ENCODE measurements around the gene FSTL5. TPM values are rescaled to one million over a fixed set of nuclear protein-coding genes. Genes with fewer than 3 reads are reported as not detected.

The FSTL5 gene
- total and polyA plus RNA-seq, 2 of the 8 experiments (the other 6 are each of a cell fraction or from before 2014, with no cell fraction given), result 0.09 to 0.32 TPM

- TF ChIP-seq SAP30 (IDR thresholded peaks at IDR 0.05; ENCODE audit: insufficient read depth, insufficient replicate concordance, low read length), result no peak
- no peak for TF ChIP-seq RFX5 (IDR thresholded peaks at IDR 0.05; ENCODE audit: borderline replicate concordance, low read depth, low read length)
- no peak for TF ChIP-seq RBBP5 (IDR thresholded peaks at IDR 0.05; ENCODE audit: borderline replicate concordance, low read depth, low read length)
- TF ChIP-seq CTBP2 (IDR thresholded peaks at IDR 0.05; ENCODE audit: borderline replicate concordance, insufficient read depth, insufficient read length, low read length), result no peak
Measured at GRCh38 chr4:162154862-162155540, 8.8 kb downstream of the FSTL5 start (continued).

Measured in H1 (cell line).